DND-41 (cell line): ENCODE measurements around the gene CALCR.

Source experiments
- ATAC-seq: fragments of 200-7000 bp; cut with Tn5 transposase; 3 replicates; pipeline ENCODE4 v1.9.1; 2021; ENCODE audit warnings: low read depth; ENCODE audit not compliant: insufficient read depth
- DNase-seq: peaks from one replicate; pipeline ENCODE4 v3.0.0-alpha.2; 2020
- H2AFZ ChIP-seq: 2 replicates; pipeline ENCODE4 v1.6.0; 2012; ENCODE audit warnings: low read depth, low read length
- H3K27ac ChIP-seq: 2 replicates; pipeline ENCODE4 v1.5.1; 2012; ENCODE audit warnings: low read length, inconsistent platforms
- H3K27me3 ChIP-seq: fragments of 200-600 bp; sonication (generic); 2 replicates; pipeline ENCODE4 v1.6.0; 2012; ENCODE audit warnings: low read length, mild to moderate bottlenecking, inconsistent platforms; ENCODE audit not compliant: insufficient read depth, poor library complexity
- H3K36me3 ChIP-seq: 2 replicates; pipeline ENCODE4 v1.5.1; 2012; ENCODE audit warnings: low read length, inconsistent platforms; ENCODE audit not compliant: insufficient read depth
- H3K4me1 ChIP-seq: 2 replicates; pipeline ENCODE4 v1.5.1; 2012; ENCODE audit warnings: mild to moderate bottlenecking, low read length; ENCODE audit not compliant: insufficient read depth
- H3K4me2 ChIP-seq: 2 replicates; pipeline ENCODE4 v1.6.0; 2012; ENCODE audit warnings: mild to moderate bottlenecking, moderate library complexity, low read length, inconsistent platforms; ENCODE audit not compliant: insufficient read depth
- H3K4me3 ChIP-seq, 2 experiments: fragments of 200-600 bp in 1 of 2; shearing (Covaris generic) in 1 of 2; 2 replicates each; pipeline ENCODE4 v1.5.1; 2012 to 2016; ENCODE audit warnings: inconsistent platforms in 2 of 2, low read length in 2 of 2, mild to moderate bottlenecking in 2 of 2, low read depth in 1 of 2, moderate library complexity in 1 of 2
- H3K79me2 ChIP-seq: 2 replicates; pipeline ENCODE4 v1.6.0; 2012; ENCODE audit warnings: low read length, inconsistent platforms; ENCODE audit not compliant: insufficient read depth
- H3K9ac ChIP-seq: 2 replicates; pipeline ENCODE4 v1.6.0; 2012; ENCODE audit warnings: low read depth, mild to moderate bottlenecking, inconsistent platforms, low read length, moderate library complexity
- H3K9me3 ChIP-seq: 2 replicates; pipeline ENCODE4 v1.5.1; 2012; ENCODE audit warnings: low read length, moderate library complexity, mild to moderate bottlenecking, inconsistent platforms; ENCODE audit not compliant: insufficient read depth, severe bottlenecking
- H4K20me1 ChIP-seq: 2 replicates; pipeline ENCODE4 v1.6.0; 2012; ENCODE audit warnings: low read length; ENCODE audit not compliant: insufficient read depth
- CTCF ChIP-seq: IDR thresholded peaks from 2 replicates; pipeline ENCODE4 v1.5.1; 2012; ENCODE audit warnings: borderline replicate concordance, low read length, moderate library complexity, mild to moderate bottlenecking; ENCODE audit not compliant: poor library complexity, severe bottlenecking; ENCODE audit errors: extremely low read depth
- EZH2 ChIP-seq: IDR thresholded peaks from 3 replicates; pipeline ENCODE4 v1.6.1; 2012; ENCODE audit warnings: borderline replicate concordance, low read depth, mild to moderate bottlenecking, moderate library complexity, low read length, inconsistent platforms; ENCODE audit not compliant: severe bottlenecking

Gene CALCR

GRCh38 chr7:93476491-93477344, 97.8 kb downstream of the CALCR start:
- no peaks in the 10 kb centered on the region for H4K20me1 ChIP-seq
- TF ChIP-seq EZH2, result no peak
- H3K27ac ChIP-seq, result no peak overlapping the region
- H3K36me3 ChIP-seq, result no peaks in the 10 kb centered on the region
- no peak overlapping the region for H3K9ac ChIP-seq
- no peaks in the 10 kb centered on the region for H3K9me3 ChIP-seq
- no peak overlapping the region for H3K4me3 ChIP-seq
- no peak overlapping the region for H2AFZ ChIP-seq
- ATAC-seq (no peak), DNase-seq (no peak)
- no peak overlapping the region for H3K4me2 ChIP-seq
- H3K4me1 ChIP-seq, result no peaks in the 10 kb centered on the region
- no peaks in the 10 kb centered on the region for H3K27me3 ChIP-seq
- no peaks in the 10 kb centered on the region for H3K79me2 ChIP-seq

- DNase-seq (no peak), ATAC-seq (no peak)
- Histone ChIP-seq H3K27me3 (no peaks in the 10 kb centered on the region), H2AFZ (no peak overlapping the region), H3K4me3 (no peak overlapping the region), H3K27ac (no peak overlapping the region), H3K79me2 (no peaks in the 10 kb centered on the region), H3K4me1 (no peaks in the 10 kb centered on the region), H3K4me2 (no peak overlapping the region), H3K9me3 (no peaks in the 10 kb centered on the region), H3K36me3 (no peaks in the 10 kb centered on the region), H4K20me1 (no peaks in the 10 kb centered on the region), H3K9ac (no peak overlapping the region)
- TF ChIP-seq EZH2, result no peak
- no peak for TF ChIP-seq CTCF
Observed at GRCh38 chr7:93475811-93476210, 98.7 kb downstream of the CALCR start.

GRCh38 chr7:93471456-93471855, 103.1 kb downstream of the CALCR start:
- H3K9ac ChIP-seq, result no peak overlapping the region
- H3K4me1 ChIP-seq, result no peaks in the 10 kb centered on the region
- ATAC-seq (no peak), DNase-seq (no peak)
- no peak for TF ChIP-seq EZH2
- TF ChIP-seq CTCF, result no peak
- H3K36me3 ChIP-seq, result no peaks in the 10 kb centered on the region
- no peak overlapping the region for H3K4me2 ChIP-seq
- no peaks in the 10 kb centered on the region for H3K27me3 ChIP-seq
- H3K9me3 ChIP-seq, result no peaks in the 10 kb centered on the region
- H3K79me2 ChIP-seq, result no peaks in the 10 kb centered on the region
- no peak overlapping the region for H3K4me3 ChIP-seq
- no peak overlapping the region for H2AFZ ChIP-seq
- no peak overlapping the region for H3K27ac ChIP-seq
- no peaks in the 10 kb centered on the region for H4K20me1 ChIP-seq

- Histone ChIP-seq H3K27ac (no peak overlapping the region), H2AFZ (no peak overlapping the region), H3K27me3 (peaks cover 14% of the 10 kb centered on the region), H3K79me2 (no peaks in the 10 kb centered on the region), H4K20me1 (no peaks in the 10 kb centered on the region), H3K4me3 (no peak overlapping the region), H3K4me2 (no peak overlapping the region), H3K9ac (no peak overlapping the region), H3K36me3 (no peaks in the 10 kb centered on the region), H3K9me3 (no peaks in the 10 kb centered on the region), H3K4me1 (no peaks in the 10 kb centered on the region)
- ATAC-seq (no peak), DNase-seq (no peak)
- TF ChIP-seq CTCF, result no peak
- TF ChIP-seq EZH2, result no peak
Observed at GRCh38 chr7:93463764-93464163, 110.8 kb downstream of the CALCR start.
